ENCODE results near the gene MAU2.

- TF ChIP-seq, protein P1, sequence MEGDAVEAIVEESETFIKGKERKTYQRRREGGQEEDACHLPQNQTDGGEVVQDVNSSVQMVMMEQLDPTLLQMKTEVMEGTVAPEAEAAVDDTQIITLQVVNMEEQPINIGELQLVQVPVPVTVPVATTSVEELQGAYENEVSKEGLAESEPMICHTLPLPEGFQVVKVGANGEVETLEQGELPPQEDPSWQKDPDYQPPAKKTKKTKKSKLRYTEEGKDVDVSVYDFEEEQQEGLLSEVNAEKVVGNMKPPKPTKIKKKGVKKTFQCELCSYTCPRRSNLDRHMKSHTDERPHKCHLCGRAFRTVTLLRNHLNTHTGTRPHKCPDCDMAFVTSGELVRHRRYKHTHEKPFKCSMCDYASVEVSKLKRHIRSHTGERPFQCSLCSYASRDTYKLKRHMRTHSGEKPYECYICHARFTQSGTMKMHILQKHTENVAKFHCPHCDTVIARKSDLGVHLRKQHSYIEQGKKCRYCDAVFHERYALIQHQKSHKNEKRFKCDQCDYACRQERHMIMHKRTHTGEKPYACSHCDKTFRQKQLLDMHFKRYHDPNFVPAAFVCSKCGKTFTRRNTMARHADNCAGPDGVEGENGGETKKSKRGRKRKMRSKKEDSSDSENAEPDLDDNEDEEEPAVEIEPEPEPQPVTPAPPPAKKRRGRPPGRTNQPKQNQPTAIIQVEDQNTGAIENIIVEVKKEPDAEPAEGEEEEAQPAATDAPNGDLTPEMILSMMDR (IDR thresholded peaks at IDR 0.05; ENCODE audit: insufficient read depth, low read depth, low read length): no peak
- TF ChIP-seq EZH2 (IDR thresholded peaks at IDR 0.05; ENCODE audit: insufficient read depth, low read length): no peak
Observed at GRCh38 chr19:19304186-19304965, 16.3 kb upstream of the MAU2 start.
